Heart right ventricle (tissue), 16 donors: ENCODE results near the gene OR2Z1. TPM values are rescaled to one million over a fixed set of nuclear protein-coding genes. Genes with fewer than 3 reads are reported as not detected.
"Not testable (repeated sequence)": the region's sequence is repeated elsewhere in the genome, so short reads cannot be mapped to it uniquely, and the experiment has no call there.

ENCODE experiments used
- ATAC-seq, 8 donors: fragments of 200-7000 bp; cut with Tn5 transposase; one replicate each; pipeline ENCODE4 v1.9.1; 2020; ENCODE audit warnings: mild to moderate bottlenecking in 8 of 8, moderate library complexity in 8 of 8, moderate number of reproducible peaks in 1 of 8
- DNase-seq, 2 donors: peaks; one replicate each; pipeline ENCODE4 v3.0.0-alpha.2; 2020
- H3K27ac ChIP-seq, 10 donors: fragments of 200-600 bp; sonication (generic) in 2 of 10; one replicate each; pipeline versions ENCODE4 v1.5.0 to v1.8.0; 2020 to 2022; ENCODE audit warnings: mild to moderate bottlenecking in 3 of 10
- H3K27me3 ChIP-seq, 7 donors: fragments of 200-600 bp; one replicate each; pipeline ENCODE4 v1.8.0; 2021 to 2022; ENCODE audit warnings: mild to moderate bottlenecking in 2 of 7
- H3K36me3 ChIP-seq, 9 donors: fragments of 200-600 bp; sonication (generic) in 1 of 9; one replicate each; pipeline versions ENCODE4 v1.5.0 to v1.8.0; 2020 to 2022; ENCODE audit warnings: mild to moderate bottlenecking in 2 of 9
- H3K4me1 ChIP-seq, 9 donors: fragments of 200-600 bp; sonication (generic) in 1 of 9; one replicate each; pipeline versions ENCODE4 v1.5.0 to v1.8.0; 2020 to 2022; ENCODE audit warnings: mild to moderate bottlenecking in 4 of 9
- H3K4me3 ChIP-seq, 10 donors: fragments of 200-600 bp; sonication (generic) in 2 of 10; one replicate each; pipeline versions ENCODE4 v1.5.0 to v1.8.0; 2020 to 2022; ENCODE audit warnings: mild to moderate bottlenecking in 7 of 10, moderate library complexity in 2 of 10
- H3K9me3 ChIP-seq, 11 donors: fragments of 200-600 bp in 10 of 11; sonication (generic) in 2 of 11; one replicate each; pipeline versions ENCODE4 v1.5.0 to v1.8.0; 2013 to 2022; ENCODE audit warnings: mild to moderate bottlenecking in 2 of 11, control low read depth in 1 of 11, moderate library complexity in 1 of 11
- CTCF ChIP-seq, 9 donors: fragments of 200-600 bp; sonication (generic) in 2 of 9; IDR thresholded peaks; one replicate each; pipeline versions ENCODE4 v1.5.0 to v1.8.0; 2021 to 2022; ENCODE audit warnings: antibody characterized with exemption in 9 of 9, mild to moderate bottlenecking in 5 of 9, moderate library complexity in 1 of 9
- WGBS, 2 donors: extraction: QIAGEN DNeasy Blood & Tissue Kit; methylation state at CpG; one replicate each; pipeline ENCODE4 v1.1.7; 2013; ENCODE audit warnings: inconsistent platforms in 1 of 2; 5-methylcytosine and 5-hydroxymethylcytosine counted together
- intact Hi-C, 10 donors: fragments of 100-400 bp; cut with DNase I; formaldehyde crosslinking; loops; one replicate each; pipeline versions ENCODE4 v1.11.1 to v1.14.2; 2022
- polyA plus RNA-seq, 2 donors: library from polyadenylated mRNA; stranded (reverse); fragments of 200-250 nt; gene quantifications; one replicate each; pipeline ENCODE4 v1.2.3, GENCODE V29; 2013
- total RNA-seq, 10 donors: library from RNA; stranded (reverse); fragmentation: NEBNext Ultra II Directional in 3 of 10; extraction: Animal tissue kit (Norgen Biotek cat#: 25700) in 3 of 10; gene quantifications; one replicate each; pipeline versions ENCODE4 v1.2.1 to v1.2.4, GENCODE V29; 2021 to 2023
- donor health status: Arrhythmogenic right ventricular cardiomyopathy.
- donor health status: ischemic (EF 13 %, LVEDD 7.1; RV severe dilation, severe dysfunction).
- donor health status: healthy with polysubstance abuse.
- donor health status: DM: no; HTN: yes; CAD: no.
- donor health status: DM: no; HTN: no; CAD: no.
- donor health status: ischemic (EF 25% LVEDD 6.9; RV normal size, moderate dysfunction).
- donor health status: ischemic (EF 25% LVEDD 5.7; RV mildly dilated, moderate dysfunction).
- donor health status: healthy.
- donor health status: DM: yes; HTN: yes; CAD: no.
- donor health status: Ischemic cardiomyopathy.
- donor health status: ischemic (EF 35%, LVEDD 5.7; RV mildly dilated, moderate dysfunction).
- donor health status: nonischemic (EF 11% LVEDD 7.7; RV severe dilation, severe dysfunction).
- donor health status: DM: yes; HTN: yes; CAD: no.
- donor health status: PGD.
- donor health status: ischemic (EF 29% LVEDD 5.4; RV normal size, mild dysfunction).
- donor health status: nonischemic (EF 23%, LVEDD 6.1; RV moderate dilation, normal function).

Gene OR2Z1
- total and polyA plus RNA-seq, 12 donors: not detected

DNA sequence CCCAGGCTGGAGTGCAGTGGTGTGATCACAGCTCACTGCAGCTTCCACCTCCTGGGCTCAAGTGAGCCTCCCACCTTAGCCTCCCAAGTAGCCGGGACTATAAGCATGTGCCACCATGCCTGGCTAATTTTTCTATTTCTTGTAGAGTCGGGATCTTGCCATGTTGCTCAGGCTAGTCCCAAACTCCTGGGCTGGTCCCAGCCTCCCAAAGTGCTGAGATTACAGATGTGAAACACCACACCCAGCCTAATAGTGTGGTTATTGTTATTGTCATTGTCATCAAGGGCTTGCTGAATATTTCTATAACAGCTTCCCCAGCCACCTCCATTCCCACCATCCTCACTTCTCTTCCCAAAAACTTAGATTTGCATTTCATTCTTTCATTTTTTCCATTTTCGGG lies 2.8 kb downstream of the OR2Z1 start:
- ATAC-seq: no peak
- Histone ChIP-seq H3K4me3 (no peak overlapping the region), H3K4me1 (no peaks in the 10 kb centered on the region), H3K9me3 (no peaks in the 10 kb centered on the region), H3K27ac (no peak overlapping the region), H3K27me3 (peaks cover 0 to 10% (median 0%) of the 10 kb centered on the region in 7 donors), H3K36me3 (no peaks in the 10 kb centered on the region)
- no peak for DNase-seq
- no peak for TF ChIP-seq CTCF (IDR thresholded peaks at IDR 0.05)
- WGBS, 2 donors: 60% methylated on average over 3 of the region's 3 CpGs
- intact Hi-C loops: no loop called here

DNA sequence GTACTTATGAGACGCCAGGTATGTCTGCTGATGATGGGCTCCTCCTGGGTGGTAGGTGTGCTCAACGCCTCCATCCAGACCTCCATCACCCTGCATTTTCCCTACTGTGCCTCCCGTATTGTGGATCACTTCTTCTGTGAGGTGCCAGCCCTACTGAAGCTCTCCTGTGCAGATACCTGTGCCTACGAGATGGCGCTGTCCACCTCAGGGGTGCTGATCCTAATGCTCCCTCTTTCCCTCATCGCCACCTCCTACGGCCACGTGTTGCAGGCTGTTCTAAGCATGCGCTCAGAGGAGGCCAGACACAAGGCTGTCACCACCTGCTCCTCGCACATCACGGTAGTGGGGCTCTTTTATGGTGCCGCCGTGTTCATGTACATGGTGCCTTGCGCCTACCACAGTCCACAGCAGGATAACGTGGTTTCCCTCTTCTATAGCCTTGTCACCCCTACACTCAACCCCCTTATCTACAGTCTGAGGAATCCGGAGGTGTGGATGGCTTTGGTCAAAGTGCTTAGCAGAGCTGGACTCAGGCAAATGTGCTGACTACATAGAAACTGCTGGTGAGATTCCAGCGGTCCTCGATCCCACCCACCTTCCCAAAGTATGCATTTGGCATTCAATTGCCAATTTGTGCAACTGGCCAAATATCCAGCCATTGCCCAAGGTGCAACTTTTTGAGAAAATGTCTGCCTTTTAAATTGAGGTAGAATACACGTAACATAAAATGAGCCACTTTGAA lies 10.2 kb downstream of the OR2Z1 start:
- Histone ChIP-seq H3K27ac (no peak overlapping the region), H3K27me3 (peaks cover 0 to 9% (median 0%) of the 10 kb centered on the region in 7 donors), H3K9me3 (no peaks in the 10 kb centered on the region), H3K4me1 (no peaks in the 10 kb centered on the region), H3K4me3 (no peak overlapping the region), H3K36me3 (no peaks in the 10 kb centered on the region)
- intact Hi-C loops: no loop called here
- no peak for TF ChIP-seq CTCF (IDR thresholded peaks at IDR 0.05)
- 54 to 65% methylated on average over 19 of the region's 19 CpGs for WGBS, 2 donors
- DNase-seq (no peak), ATAC-seq (no peak)

DNA sequence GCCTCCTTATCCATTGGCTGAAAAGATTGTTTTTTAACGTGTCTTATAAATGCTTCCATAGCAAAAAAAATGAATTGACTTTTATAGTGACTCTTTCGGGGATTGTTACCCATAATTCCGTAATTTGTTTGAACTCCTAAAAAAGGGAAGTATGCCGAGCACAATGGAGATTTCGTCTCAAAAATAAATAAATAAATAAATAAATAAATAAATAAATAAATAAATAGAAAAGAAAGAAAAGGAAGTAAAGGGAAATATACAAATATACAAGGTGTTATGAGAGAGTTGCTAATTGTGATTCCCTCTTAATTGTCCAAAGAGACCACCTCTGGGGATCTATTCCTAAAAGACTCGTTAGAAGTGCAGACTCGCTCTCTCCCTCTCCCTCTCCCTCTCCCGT lies 16.9 kb downstream of the OR2Z1 start:
- WGBS, 2 donors: 81 to 83% methylated on average over 8 of the region's 8 CpGs
- Histone ChIP-seq H3K36me3 (no peaks in the 10 kb centered on the region), H3K4me3 (no peak overlapping the region), H3K27me3 (peaks cover 0 to 5% (median 0%) of the 10 kb centered on the region in 7 donors), H3K27ac (no peak overlapping the region), H3K9me3 (no peaks in the 10 kb centered on the region), H3K4me1 (no peaks in the 10 kb centered on the region)
- no peak for ATAC-seq
- DNase-seq: no peak
- TF ChIP-seq CTCF (IDR thresholded peaks at IDR 0.05): no peak
- intact Hi-C loops: no loop called here

- H3K4me1 ChIP-seq, ATAC-seq, intact Hi-C loops, H3K4me3 ChIP-seq, H3K36me3 ChIP-seq, H3K27ac ChIP-seq, H3K9me3 ChIP-seq, DNase-seq, H3K27me3 ChIP-seq: not testable (repeated sequence)
- 83 to 94% methylated on average over 14 to 38 of the region's 55 CpGs for WGBS, 2 donors
Observed at GRCh38 chr19:8739291-8740065, 18.0 kb downstream of the OR2Z1 start.

GRCh38 chr19:8767257-8767656 lies 45.8 kb downstream of the OR2Z1 start:
- H3K9me3 ChIP-seq, ATAC-seq, H3K4me3 ChIP-seq, H3K4me1 ChIP-seq, H3K27me3 ChIP-seq, intact Hi-C loops, DNase-seq, H3K27ac ChIP-seq, H3K36me3 ChIP-seq: not testable (repeated sequence)
- 82 to 85% methylated on average over 5 of the region's 11 CpGs for WGBS, 2 donors

- H3K4me3 ChIP-seq, ATAC-seq, H3K4me1 ChIP-seq, H3K27ac ChIP-seq, intact Hi-C loops, H3K27me3 ChIP-seq, H3K9me3 ChIP-seq, DNase-seq, H3K36me3 ChIP-seq: not testable (repeated sequence)
- 83 to 94% methylated on average over 3 of the region's 8 CpGs for WGBS, 2 donors
Observed at GRCh38 chr19:8769265-8769664, 47.8 kb downstream of the OR2Z1 start.

DNA sequence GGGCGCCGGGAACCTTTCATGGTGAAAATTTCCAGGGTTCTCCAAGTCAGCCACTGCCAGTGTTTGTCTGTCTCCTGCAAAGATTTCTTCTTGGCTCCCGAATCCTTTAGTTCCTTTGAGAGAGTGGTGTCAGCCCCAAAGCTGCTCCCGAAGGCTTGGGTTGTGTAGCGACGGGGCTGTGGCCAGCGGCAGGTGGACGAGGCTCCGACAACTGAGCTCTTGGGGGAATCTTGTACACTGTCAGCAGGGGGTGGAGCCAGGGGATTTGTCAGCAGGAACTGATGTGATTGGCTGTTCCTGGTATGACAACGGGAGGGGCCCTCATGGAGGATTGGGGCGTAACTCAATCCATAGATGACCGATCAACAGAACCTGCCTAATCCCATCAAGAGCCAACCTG lies 52.2 kb downstream of the OR2Z1 start:
- intact Hi-C loops, H3K36me3 ChIP-seq, H3K9me3 ChIP-seq, H3K27me3 ChIP-seq, H3K4me1 ChIP-seq, DNase-seq, ATAC-seq, H3K27ac ChIP-seq, H3K4me3 ChIP-seq: not testable (repeated sequence)
- 68 to 87% methylated on average over 5 to 6 of the region's 12 CpGs for WGBS, 2 donors
